A172 (cell line): ENCODE data around the gene DNAAF2. TPM values are rescaled to one million over a fixed set of nuclear protein-coding genes. Genes with fewer than 3 reads are reported as not detected.
"Not testable (repeated sequence)": the region's sequence is repeated elsewhere in the genome, so short reads cannot be mapped to it uniquely, and the experiment has no call there.

Experiments
- DNase-seq: peaks from one replicate; pipeline ENCODE4 v3.0.0-alpha.2; 2015; ENCODE audit warnings: low spot score
- total RNA-seq: library from RNA; depleted of rRNA; stranded (reverse); fragments of >200 nt; shearing (Covaris generic); gene quantifications from 2 replicates; pipeline ENCODE4 v1.2.3, GENCODE V29; 2014; rRNA removed

DNAAF2 gene
- 8.8 and 10.1 TPM in 2 replicates for total RNA-seq

DNA sequence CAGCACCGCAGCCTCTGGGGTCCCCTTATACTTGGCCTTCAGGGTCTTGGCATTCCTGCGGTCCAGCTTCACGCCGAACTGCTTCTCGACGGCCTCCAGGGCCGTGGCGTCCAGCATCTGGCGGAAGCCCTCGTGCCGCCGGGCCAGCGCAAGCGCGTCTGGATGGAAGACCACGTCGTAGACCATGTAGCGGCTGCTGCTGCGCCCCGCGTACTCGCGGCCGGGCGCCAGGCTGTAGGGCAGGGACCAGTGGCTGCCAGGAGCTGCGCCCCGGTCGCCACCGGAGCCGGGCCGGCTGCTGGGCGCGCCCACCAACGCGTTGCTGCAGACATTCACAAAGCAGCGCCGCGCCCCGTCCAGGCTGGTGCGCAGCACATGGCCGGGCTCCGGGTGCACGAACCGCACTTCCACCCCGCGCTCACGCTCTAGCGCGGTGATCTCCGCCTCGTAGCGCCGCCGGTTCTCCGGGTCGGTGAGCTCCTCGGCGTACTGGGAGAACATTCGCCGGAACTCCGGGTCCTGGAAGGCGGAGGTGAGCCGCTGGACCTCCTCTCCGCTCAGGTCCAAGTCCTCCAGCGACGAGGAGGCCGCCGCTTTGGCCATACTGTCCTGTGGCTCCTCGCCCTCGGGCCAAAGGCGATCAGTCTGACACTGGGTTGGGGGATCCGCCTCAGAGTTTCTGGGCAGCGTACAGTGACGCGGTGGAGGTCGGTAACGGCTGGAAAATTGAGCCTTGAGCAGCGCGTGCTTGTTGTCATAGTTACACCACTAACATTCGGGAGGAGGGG is at the start of gene DNAAF2:
Gene DNAAF2, minus strand, starts transcription at position 698 of the 788 bp plus-strand sequence. Its CDS starts 95 bp downstream, at position 603.
- DNase-seq = peak; percentile 18

DNA sequence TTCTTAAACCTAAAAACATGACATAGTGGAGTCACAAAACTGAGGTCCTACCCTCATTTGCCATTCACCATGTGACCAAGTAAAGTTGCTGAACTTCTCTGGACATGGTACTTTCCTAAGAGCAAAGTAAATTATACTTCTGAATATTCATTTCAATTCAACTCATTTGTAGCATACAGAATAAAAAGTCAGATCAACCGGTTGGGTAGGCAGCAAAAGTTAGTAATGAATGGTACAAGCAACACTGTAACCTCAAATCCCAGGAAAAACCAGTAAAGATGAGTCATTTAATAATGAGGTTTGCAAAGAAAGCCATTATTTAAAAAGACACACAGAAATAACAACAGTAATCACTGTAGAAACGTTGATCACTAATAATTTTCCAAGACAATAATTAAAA is 44.2 kb upstream of the DNAAF2 start:
- DNase-seq = no peak

DNA sequence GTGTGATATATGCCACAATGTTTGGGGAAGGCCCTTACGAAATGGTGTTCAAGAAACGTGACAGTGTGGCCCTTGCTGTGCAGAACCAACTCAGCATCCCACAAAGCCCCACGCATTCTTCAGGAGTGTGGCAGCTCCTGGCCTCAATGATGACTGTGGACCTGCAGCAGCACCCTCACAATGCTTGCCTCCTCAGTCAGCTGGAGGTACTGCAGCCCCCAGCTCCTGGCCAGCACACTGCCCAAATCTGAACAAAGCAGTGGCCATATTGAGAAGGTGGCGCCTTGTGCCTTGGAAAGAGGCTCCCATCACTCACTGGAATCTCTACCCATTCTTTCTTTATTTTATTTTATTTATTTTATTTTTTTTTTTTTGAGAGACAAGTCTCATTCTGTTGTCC is 42.6 kb upstream of the DNAAF2 start:
- DNase-seq = no peak

DNA sequence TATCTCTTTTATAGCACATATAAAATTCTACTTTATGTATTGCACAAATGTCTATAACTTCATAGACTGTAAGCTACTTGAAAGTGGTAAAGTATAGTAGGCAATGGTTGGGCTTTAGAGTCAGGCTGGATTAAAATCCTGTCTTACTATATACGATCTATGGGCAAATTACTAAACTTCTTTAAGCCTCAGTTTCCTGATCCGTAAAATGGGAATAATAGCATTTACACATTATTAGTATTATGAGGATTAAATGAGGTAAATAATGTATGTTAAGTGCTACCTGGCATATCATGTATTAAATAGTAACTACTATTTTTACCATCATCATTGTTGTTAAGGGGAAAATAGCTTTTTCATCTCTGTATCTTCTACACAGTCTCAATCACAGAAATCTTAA is 38.5 kb upstream of the DNAAF2 start:
- no peak for DNase-seq

- no peak for DNase-seq
These were observed 35.4 kb upstream of the DNAAF2 start for GRCh38 chr14:49670475-49670874.

DNA sequence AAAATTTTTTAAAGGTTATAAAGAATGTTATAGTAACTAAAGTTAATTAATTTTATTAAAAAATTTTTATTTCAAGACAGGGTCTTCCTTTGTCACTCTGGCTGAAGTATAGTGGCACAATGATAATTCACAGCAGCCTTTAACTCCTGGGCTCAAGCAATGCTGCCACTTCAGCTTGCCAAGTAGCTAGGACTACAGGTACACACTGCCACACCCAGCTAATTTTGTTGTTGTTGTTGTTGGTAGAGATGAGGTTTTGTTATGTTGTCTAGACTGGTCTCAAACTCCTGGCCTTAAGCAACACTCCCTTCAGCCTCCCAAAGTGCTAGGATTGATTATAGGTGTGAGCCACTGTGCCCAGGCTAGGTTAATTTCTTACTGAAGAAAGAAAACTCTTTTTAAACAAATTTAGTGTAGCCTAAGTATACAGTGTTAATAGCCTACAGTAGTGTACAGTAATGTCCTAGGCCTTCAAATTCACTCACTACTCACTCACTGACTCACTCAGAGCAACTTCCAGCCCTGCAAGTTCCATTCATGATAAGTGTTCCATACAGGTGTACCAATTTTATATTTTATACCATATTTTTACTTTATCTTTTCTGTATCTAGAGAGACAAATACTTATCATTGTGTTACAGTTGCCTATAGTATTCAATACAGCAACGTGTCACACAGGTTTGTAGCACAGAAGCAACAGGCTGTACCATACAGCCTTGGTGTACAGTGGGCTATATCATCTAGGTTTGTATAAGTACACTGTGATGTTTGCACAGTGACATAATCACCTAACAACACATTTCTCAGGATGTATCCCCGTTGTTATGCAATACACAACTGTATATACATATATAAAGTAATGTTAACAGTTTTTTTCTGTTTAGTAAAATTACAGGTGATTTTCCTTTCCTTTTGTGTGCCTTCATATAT is 24.7 kb upstream of the DNAAF2 start:
- DNase-seq = no peak

DNA sequence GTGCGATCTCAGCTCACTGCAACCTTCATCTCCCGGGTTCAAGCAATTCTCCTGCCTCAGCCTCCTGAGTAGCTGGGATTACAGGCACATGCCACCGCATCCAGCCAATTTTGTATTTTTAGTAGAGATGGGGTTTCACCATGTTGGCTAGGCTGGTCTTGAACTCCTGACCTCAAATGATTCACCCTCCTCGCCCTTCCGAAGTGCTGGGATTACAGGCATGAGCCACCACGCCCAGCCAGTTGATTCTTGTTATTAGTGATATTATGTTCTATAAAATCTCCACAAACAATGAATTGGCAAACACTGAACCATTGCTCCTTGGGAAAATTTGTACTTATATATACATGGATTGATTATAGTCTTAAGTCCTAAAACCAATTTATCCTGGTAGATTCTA is 22.5 kb upstream of the DNAAF2 start:
- DNase-seq = not testable (repeated sequence)

- DNase-seq = no peak
These were observed 19.5 kb upstream of the DNAAF2 start for GRCh38 chr14:49654511-49654910.

DNA sequence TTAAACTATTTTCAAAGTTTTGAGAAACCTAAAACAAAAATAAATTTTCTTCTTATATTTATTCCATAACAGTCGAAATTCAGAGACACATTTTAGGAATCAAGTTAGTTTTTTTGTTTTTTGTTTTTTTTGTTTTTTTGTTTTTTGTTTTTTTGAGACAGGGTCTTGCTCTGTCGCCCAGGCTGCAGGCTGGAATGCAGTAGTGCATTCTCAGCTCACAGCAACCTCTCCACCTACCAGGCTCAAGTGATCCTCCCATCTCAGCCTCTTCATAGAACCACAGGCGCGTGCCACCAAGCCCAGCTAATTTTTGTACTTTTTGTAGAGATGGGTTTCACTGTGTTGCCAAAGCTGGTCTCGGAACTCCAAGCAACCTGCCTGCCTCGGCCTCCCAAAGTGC is 18.5 kb upstream of the DNAAF2 start:
- DNase-seq = no peak

GRCh38 chr14:49642163-49642562 is 7.1 kb upstream of the DNAAF2 start:
- no peak for DNase-seq

DNA sequence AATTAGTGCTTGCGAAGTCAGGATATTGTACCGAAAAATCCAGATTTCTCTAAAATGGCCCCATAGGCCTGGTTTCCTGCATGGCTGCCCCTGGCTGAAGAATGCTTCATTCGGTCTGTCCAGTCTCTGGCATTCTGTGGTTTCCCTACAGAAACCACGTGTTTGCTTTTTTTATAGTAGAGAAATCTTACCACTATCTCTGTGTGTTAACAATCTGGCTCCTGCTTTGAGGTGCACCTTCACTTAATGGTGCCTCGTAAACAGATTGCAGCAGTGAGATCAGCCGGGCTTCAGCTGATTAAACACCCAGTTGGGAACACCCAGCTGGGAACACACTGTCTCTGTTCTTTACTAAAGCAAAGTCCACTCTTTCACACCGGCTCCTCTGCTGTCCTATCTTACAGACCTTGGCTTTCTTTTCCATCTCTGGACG is 6.7 kb upstream of the DNAAF2 start:
- DNase-seq = peak; percentile 46

DNA sequence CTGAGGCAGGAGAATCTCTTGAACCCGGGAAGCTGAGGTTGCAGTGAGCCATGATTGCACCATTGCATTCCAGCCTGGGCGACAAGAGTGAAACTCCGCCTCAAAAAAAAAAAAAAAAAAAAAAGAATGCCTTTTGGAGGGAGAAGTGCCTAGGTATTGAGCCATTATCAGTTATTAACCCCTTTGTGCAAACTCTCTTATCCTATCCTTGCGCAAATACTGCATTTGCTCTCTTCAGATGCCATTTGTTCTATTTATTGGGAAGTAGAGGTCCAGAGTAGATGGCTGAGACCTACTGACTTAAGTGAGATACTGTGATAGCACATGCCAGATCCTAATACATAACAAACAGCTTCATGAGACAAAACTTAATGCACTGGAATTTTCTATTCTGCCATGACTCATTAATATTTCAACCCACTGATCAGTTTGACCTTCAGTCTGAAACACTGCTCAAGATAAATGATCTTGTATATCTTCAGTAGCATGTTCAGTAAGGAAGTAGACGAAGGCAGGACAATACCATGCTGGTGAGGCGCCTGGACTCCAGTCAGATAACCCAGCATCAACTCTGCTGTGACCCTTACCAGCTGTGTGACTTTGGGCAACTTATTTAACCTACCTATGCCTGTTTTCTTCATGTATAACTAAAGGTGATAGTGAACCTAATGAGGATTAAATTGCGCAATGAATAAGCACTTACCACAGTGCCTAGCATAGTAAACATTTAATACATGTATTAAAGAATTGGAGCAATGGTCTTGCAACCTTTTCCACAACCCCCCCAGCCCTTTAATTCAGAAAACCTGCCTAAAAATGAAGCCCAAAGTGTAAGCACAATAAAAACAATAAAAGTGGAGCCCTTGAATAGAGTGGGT is 5.7 kb upstream of the DNAAF2 start:
- DNase-seq = no peak

GRCh38 chr14:49637534-49638078 is 2.6 kb upstream of the DNAAF2 start:
- DNase-seq = no peak

- DNase-seq = no peak
These were observed 1.8 kb upstream of the DNAAF2 start for GRCh38 chr14:49636866-49637265.

- DNase-seq = peak; percentile 77
These were observed 1.2 kb downstream of the DNAAF2 start for GRCh38 chr14:49633640-49634546.

- no peak for DNase-seq
These were observed 10.9 kb downstream of the DNAAF2 start for GRCh38 chr14:49623941-49624839.

DNA sequence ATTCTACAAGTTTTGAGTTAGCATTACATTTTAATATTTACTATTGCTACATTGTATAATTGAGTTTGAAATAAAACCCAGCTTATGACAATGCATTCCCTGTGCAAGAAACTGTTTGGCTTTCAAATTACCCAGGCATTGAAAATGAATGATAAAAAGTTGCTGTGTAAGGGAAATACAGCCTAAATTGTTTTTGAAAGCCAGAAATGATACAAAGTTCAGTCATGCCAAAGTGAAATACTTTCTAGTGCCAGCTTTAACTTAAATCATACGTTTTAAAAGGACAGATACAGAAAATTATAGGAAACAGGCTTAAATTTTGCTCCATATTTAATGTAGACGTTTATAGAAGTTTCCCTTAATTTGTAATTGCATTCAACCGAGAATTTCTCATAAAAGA is 11.7 kb downstream of the DNAAF2 start:
- no peak for DNase-seq

- DNase-seq = no peak
These were observed 12.9 kb downstream of the DNAAF2 start for GRCh38 chr14:49622022-49622607.
